Stimulated activated CD4-positive, alpha-beta T cell treated with anti-CD3 and anti-CD28 coated beads, TNF-alpha, amount 100 ng/mL, for 1 hour (primary cell): ENCODE results near the gene TCF15.

Experiments used
- DNase-seq, 3 donors: peaks; one replicate each; pipeline ENCODE4 v3.0.0-alpha.2; 2020; ENCODE audit warnings: low read depth in 3 of 3, low spot score in 1 of 3

The TCF15 gene

GRCh38 chr20:610130-611046 is at the start of gene TCF15:
Gene TCF15, minus strand, starts transcription at chr20:610309. Its CDS starts 72 bp downstream, at chr20:610237.
- DNase-seq = peak in 1 of 3 donors; percentile 6

- DNase-seq = no peak
Measured at GRCh38 chr20:658731-659291, 48.7 kb upstream of the TCF15 start.

GRCh38 chr20:658202-658601 is 48.1 kb upstream of the TCF15 start:
- no peak for DNase-seq

GRCh38 chr20:655726-656624 is 45.9 kb upstream of the TCF15 start:
- no peak for DNase-seq

GRCh38 chr20:654417-654750 is 44.3 kb upstream of the TCF15 start:
- no peak for DNase-seq

GRCh38 chr20:653590-654416 is 43.7 kb upstream of the TCF15 start:
- no peak for DNase-seq

GRCh38 chr20:653110-653589 is 43.0 kb upstream of the TCF15 start, which contains the start of gene SRXN1:
Gene SRXN1, minus strand, starts transcription at chr20:653200. Its CDS starts 15 bp downstream, at chr20:653185.
- DNase-seq = peak; percentile 42 to 80 (median 56)

- DNase-seq = no peak
Measured at GRCh38 chr20:652615-653109, 42.6 kb upstream of the TCF15 start.

- no peak for DNase-seq
Measured at GRCh38 chr20:651713-652614, 41.9 kb upstream of the TCF15 start.

GRCh38 chr20:650954-651353 is 40.8 kb upstream of the TCF15 start:
- DNase-seq = no peak

GRCh38 chr20:650281-650680 is 40.2 kb upstream of the TCF15 start:
- DNase-seq = no peak

- DNase-seq = no peak
Measured at GRCh38 chr20:647479-648019, 37.4 kb upstream of the TCF15 start.

- DNase-seq = no peak
Measured at GRCh38 chr20:646868-647233, 36.7 kb upstream of the TCF15 start.

- DNase-seq = no peak
Measured at GRCh38 chr20:646107-646867, 36.2 kb upstream of the TCF15 start.

- peak in 2 of 3 donors; percentile 26 to 55 for DNase-seq
Measured at GRCh38 chr20:645318-646106, 35.4 kb upstream of the TCF15 start.

- DNase-seq = no peak
Measured at GRCh38 chr20:644692-645317, 34.7 kb upstream of the TCF15 start.
